NCI-H1417 treated with DMSO at 0.1 percent for 48 hours (cell line): ENCODE measurements around the gene EDNRA.
A peak's percentile ranks its signal among the peaks of the same experiment; 100 is the strongest.

Source experiments
- DNase-seq: peaks from one replicate; lab custom pipeline; 2025; lab: John Stamatoyannopoulos, UW

Gene EDNRA

GRCh38 chr4:147589586-147589985, 108.7 kb downstream of the EDNRA start:
- no peak for DNase-seq

- DNase-seq: peak; percentile 19
These were observed 109.5 kb downstream of the EDNRA start for GRCh38 chr4:147590249-147590920.

GRCh38 chr4:147591106-147591505, 110.2 kb downstream of the EDNRA start:
- no peak for DNase-seq

- no peak for DNase-seq
These were observed 113.2 kb downstream of the EDNRA start for GRCh38 chr4:147594107-147594506.
